Aorta (tissue), 5 donors: Measurements from ENCODE around the gene MAPT. TPM values are rescaled to one million over a fixed set of nuclear protein-coding genes. Genes with fewer than 3 reads are reported as not detected.
"Not testable (repeated sequence)": the region's sequence is repeated elsewhere in the genome, so short reads cannot be mapped to it uniquely, and the experiment has no call there.

Source experiments
- ATAC-seq: fragments of 200-7000 bp; cut with Tn5 transposase; one replicate; pipeline ENCODE4 v1.9.1; 2022; ENCODE audit warnings: moderate library complexity; ENCODE audit not compliant: low FRiP score
- DNase-seq, 2 donors: peaks; one replicate each; pipeline ENCODE4 v3.0.0-alpha.2; 2020
- H3K27ac ChIP-seq, 2 donors: one replicate each; pipeline ENCODE4 v1.5.1; 2013; ENCODE audit warnings: low read length in 2 of 2, mild to moderate bottlenecking in 2 of 2, moderate library complexity in 2 of 2, control low read depth in 1 of 2, inconsistent platforms in 1 of 2, low read depth in 1 of 2
- H3K27me3 ChIP-seq, 2 donors: one replicate each; pipeline ENCODE4 v1.6.1; 2013; ENCODE audit warnings: control low read depth in 1 of 2, low read length in 1 of 2, mild to moderate bottlenecking in 1 of 2, moderate library complexity in 1 of 2; ENCODE audit not compliant: insufficient read depth in 2 of 2, control insufficient read depth in 1 of 2
- H3K36me3 ChIP-seq, 2 donors: one replicate each; pipeline ENCODE4 v1.6.1; 2013; ENCODE audit warnings: control low read depth in 1 of 2, low read length in 1 of 2, mild to moderate bottlenecking in 1 of 2; ENCODE audit not compliant: insufficient read depth in 2 of 2, control insufficient read depth in 1 of 2
- H3K4me1 ChIP-seq, 2 donors: one replicate each; pipeline ENCODE4 v1.6.1; 2013; ENCODE audit warnings: low read length in 2 of 2, control low read depth in 1 of 2, mild to moderate bottlenecking in 1 of 2, moderate library complexity in 1 of 2; ENCODE audit not compliant: insufficient read depth in 2 of 2, control insufficient read depth in 1 of 2
- H3K4me3 ChIP-seq, 2 donors: one replicate each; pipeline ENCODE4 v1.5.1; 2013; ENCODE audit warnings: low read length in 2 of 2, control low read depth in 1 of 2, mild to moderate bottlenecking in 1 of 2
- H3K9me3 ChIP-seq: one replicate; pipeline ENCODE4 v1.6.1; 2013; ENCODE audit warnings: mild to moderate bottlenecking, low read length; ENCODE audit not compliant: control insufficient read depth
- WGBS, 2 donors: extraction: QIAGEN DNeasy Blood & Tissue Kit; methylation state at CpG; one replicate each; pipeline ENCODE4 v1.1.7; 2013; 5-methylcytosine and 5-hydroxymethylcytosine counted together
- intact Hi-C, 2 donors: fragments of 100-400 bp; cut with DNase I; formaldehyde crosslinking; loops; one replicate each; pipeline versions ENCODE4 v1.14.2 to v1.15.0; 2022
- polyA plus RNA-seq, 2 donors: library from polyadenylated mRNA; stranded (reverse); fragments of 200-250 nt; gene quantifications; one replicate each; pipeline ENCODE4 v1.2.3, GENCODE V29; 2013
- total RNA-seq, 2 donors: library from RNA; stranded (reverse); fragmentation: NEBNext Ultra II Directional; extraction: Animal tissue kit (Norgen Biotek cat#: 25700); gene quantifications; one replicate each; pipeline ENCODE4 v1.2.1, GENCODE V29; 2021
- donor health status: healthy with polysubstance abuse.
- donor health status: Bipolar disorder and iron deficiency.
- donor health status: DM: no; HTN: no; CAD: no.
- donor health status: DM: no; HTN: no; CAD: no.
- donor health status: DM: yes; HTN: yes; CAD: no.

Gene MAPT
- total and polyA plus RNA-seq, 4 donors, result 0.13 to 3.9 (median 0.90) TPM

DNA sequence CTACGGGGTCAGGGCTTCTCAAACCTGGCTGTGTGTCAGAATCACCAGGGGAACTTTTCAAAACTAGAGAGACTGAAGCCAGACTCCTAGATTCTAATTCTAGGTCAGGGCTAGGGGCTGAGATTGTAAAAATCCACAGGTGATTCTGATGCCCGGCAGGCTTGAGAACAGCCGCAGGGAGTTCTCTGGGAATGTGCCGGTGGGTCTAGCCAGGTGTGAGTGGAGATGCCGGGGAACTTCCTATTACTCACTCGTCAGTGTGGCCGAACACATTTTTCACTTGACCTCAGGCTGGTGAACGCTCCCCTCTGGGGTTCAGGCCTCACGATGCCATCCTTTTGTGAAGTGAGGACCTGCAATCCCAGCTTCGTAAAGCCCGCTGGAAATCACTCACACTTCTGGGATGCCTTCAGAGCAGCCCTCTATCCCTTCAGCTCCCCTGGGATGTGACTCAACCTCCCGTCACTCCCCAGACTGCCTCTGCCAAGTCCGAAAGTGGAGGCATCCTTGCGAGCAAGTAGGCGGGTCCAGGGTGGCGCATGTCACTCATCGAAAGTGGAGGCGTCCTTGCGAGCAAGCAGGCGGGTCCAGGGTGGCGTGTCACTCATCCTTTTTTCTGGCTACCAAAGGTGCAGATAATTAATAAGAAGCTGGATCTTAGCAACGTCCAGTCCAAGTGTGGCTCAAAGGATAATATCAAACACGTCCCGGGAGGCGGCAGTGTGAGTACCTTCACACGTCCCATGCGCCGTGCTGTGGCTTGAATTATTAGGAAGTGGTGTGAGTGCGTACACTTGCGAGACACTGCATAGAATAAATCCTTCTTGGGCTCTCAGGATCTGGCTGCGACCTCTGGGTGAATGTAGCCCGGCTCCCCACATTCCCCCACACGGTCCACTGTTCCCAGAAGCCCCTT, 115.6 kb downstream of the MAPT start:
- H3K4me1 ChIP-seq, result no peaks in the 10 kb centered on the region
- 83% methylated on average over 33 of the region's 33 CpGs for WGBS, 2 donors
- intact Hi-C loops, result no loop called here
- ATAC-seq (no peak), DNase-seq (peak in 1 of 2 donors; percentile 77)
- no peaks in the 10 kb centered on the region for H3K27me3 ChIP-seq
- no peak overlapping the region for H3K27ac ChIP-seq
- H3K9me3 ChIP-seq, result no peaks in the 10 kb centered on the region
- H3K4me3 ChIP-seq, result no peak overlapping the region
- H3K36me3 ChIP-seq, result no peaks in the 10 kb centered on the region

DNA sequence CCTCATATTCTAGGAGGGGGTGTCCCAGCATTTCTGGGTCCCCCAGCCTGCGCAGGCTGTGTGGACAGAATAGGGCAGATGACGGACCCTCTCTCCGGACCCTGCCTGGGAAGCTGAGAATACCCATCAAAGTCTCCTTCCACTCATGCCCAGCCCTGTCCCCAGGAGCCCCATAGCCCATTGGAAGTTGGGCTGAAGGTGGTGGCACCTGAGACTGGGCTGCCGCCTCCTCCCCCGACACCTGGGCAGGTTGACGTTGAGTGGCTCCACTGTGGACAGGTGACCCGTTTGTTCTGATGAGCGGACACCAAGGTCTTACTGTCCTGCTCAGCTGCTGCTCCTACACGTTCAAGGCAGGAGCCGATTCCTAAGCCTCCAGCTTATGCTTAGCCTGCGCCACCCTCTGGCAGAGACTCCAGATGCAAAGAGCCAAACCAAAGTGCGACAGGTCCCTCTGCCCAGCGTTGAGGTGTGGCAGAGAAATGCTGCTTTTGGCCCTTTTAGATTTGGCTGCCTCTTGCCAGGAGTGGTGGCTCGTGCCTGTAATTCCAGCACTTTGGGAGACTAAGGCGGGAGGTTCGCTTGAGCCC, 116.3 kb downstream of the MAPT start:
- ATAC-seq, result no peak
- intact Hi-C loops, result no loop called here
- DNase-seq, result peak in 1 of 2 donors; percentile 51
- Histone ChIP-seq H3K27me3 (no peaks in the 10 kb centered on the region), H3K27ac (no peak overlapping the region), H3K36me3 (no peaks in the 10 kb centered on the region), H3K4me3 (no peak overlapping the region), H3K4me1 (no peaks in the 10 kb centered on the region), H3K9me3 (no peaks in the 10 kb centered on the region)
- WGBS, 2 donors, result 83 to 84% methylated on average over 16 of the region's 16 CpGs

DNA sequence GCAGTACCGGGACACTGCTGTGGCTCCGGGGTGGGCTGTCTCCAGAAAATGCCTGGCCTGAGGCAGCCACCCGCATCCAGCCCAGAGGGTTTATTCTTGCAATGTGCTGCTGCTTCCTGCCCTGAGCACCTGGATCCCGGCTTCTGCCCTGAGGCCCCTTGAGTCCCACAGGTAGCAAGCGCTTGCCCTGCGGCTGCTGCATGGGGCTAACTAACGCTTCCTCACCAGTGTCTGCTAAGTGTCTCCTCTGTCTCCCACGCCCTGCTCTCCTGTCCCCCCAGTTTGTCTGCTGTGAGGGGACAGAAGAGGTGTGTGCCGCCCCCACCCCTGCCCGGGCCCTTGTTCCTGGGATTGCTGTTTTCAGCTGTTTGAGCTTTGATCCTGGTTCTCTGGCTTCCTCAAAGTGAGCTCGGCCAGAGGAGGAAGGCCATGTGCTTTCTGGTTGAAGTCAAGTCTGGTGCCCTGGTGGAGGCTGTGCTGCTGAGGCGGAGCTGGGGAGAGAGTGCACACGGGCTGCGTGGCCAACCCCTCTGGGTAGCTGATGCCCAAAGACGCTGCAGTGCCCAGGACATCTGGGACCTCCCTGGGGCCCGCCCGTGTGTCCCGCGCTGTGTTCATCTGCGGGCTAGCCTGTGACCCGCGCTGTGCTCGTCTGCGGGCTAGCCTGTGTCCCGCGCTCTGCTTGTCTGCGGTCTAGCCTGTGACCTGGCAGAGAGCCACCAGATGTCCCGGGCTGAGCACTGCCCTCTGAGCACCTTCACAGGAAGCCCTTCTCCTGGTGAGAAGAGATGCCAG, 117.6 kb downstream of the MAPT start:
- H3K27me3 ChIP-seq, result no peaks in the 10 kb centered on the region
- intact Hi-C loops, result no loop called here
- no peaks in the 10 kb centered on the region for H3K4me1 ChIP-seq
- no peak for DNase-seq
- 88 to 89% methylated on average over 28 of the region's 28 CpGs for WGBS, 2 donors
- no peaks in the 10 kb centered on the region for H3K9me3 ChIP-seq
- no peak overlapping the region for H3K4me3 ChIP-seq
- ATAC-seq, result no peak
- no peak overlapping the region for H3K27ac ChIP-seq
- H3K36me3 ChIP-seq, result no peaks in the 10 kb centered on the region

- no peak overlapping the region for H3K4me3 ChIP-seq
- no peaks in the 10 kb centered on the region for H3K9me3 ChIP-seq
- no peak for DNase-seq
- 84 to 91% methylated on average over 7 to 11 of the region's 11 CpGs for WGBS, 2 donors
- no peaks in the 10 kb centered on the region for H3K27me3 ChIP-seq
- intact Hi-C loops, result no loop called here
- no peaks in the 10 kb centered on the region for H3K36me3 ChIP-seq
- ATAC-seq, result no peak
- no peaks in the 10 kb centered on the region for H3K4me1 ChIP-seq
- H3K27ac ChIP-seq, result no peak overlapping the region
These were observed 118.2 kb downstream of the MAPT start for GRCh38 chr17:46012506-46013079.

DNA sequence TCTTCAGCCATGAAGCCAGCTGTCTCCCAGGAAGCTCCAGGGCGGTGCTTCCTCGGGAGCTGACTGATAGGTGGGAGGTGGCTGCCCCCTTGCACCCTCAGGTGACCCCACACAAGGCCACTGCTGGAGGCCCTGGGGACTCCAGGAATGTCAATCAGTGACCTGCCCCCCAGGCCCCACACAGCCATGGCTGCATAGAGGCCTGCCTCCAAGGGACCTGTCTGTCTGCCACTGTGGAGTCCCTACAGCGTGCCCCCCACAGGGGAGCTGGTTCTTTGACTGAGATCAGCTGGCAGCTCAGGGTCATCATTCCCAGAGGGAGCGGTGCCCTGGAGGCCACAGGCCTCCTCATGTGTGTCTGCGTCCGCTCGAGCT, 118.8 kb downstream of the MAPT start:
- 95 to 96% methylated on average over 7 of the region's 7 CpGs for WGBS, 2 donors
- H3K4me1 ChIP-seq, result no peaks in the 10 kb centered on the region
- ATAC-seq, result no peak
- H3K4me3 ChIP-seq, result no peak overlapping the region
- no peaks in the 10 kb centered on the region for H3K36me3 ChIP-seq
- H3K27ac ChIP-seq, result no peak overlapping the region
- no peaks in the 10 kb centered on the region for H3K9me3 ChIP-seq
- intact Hi-C loops, result no loop called here
- H3K27me3 ChIP-seq, result no peaks in the 10 kb centered on the region
- DNase-seq, result no peak

- Histone ChIP-seq H3K27ac (no peak overlapping the region), H3K4me3 (no peak overlapping the region), H3K9me3 (no peaks in the 10 kb centered on the region), H3K27me3 (no peaks in the 10 kb centered on the region), H3K36me3 (no peaks in the 10 kb centered on the region), H3K4me1 (no peaks in the 10 kb centered on the region)
- ATAC-seq (no peak), DNase-seq (no peak)
- WGBS, 2 donors, result 74 to 77% methylated on average over 9 of the region's 9 CpGs
- intact Hi-C loops, result no loop called here
These were observed 119.3 kb downstream of the MAPT start for GRCh38 chr17:46013502-46014165.

GRCh38 chr17:46019408-46019925, 125.1 kb downstream of the MAPT start:
- not testable (repeated sequence) for DNase-seq

More at GRCh38 chr17:46019408-46019925, 125.1 kb downstream of the MAPT start:
- H3K9me3 ChIP-seq, ATAC-seq, H3K36me3 ChIP-seq, intact Hi-C loops, H3K27me3 ChIP-seq, H3K4me3 ChIP-seq, H3K4me1 ChIP-seq, H3K27ac ChIP-seq: not testable (repeated sequence)
- WGBS, 2 donors, result 97 to 98% methylated on average over 8 of the region's 8 CpGs
